GM18498 (cell line): ENCODE measurements around the gene CD8A.
"Not testable (repeated sequence)": the region's sequence is repeated elsewhere in the genome, so short reads cannot be mapped to it uniquely, and the experiment has no call there.

Source experiments
- ATAC-seq: cut with Tn5 transposase; IDR thresholded peaks from one replicate; pipeline ENCODE4 v1.9.1; 2021; ENCODE audit warnings: mild to moderate bottlenecking, moderate library complexity; ENCODE audit not compliant: unreplicated experiment

The CD8A gene

DNA sequence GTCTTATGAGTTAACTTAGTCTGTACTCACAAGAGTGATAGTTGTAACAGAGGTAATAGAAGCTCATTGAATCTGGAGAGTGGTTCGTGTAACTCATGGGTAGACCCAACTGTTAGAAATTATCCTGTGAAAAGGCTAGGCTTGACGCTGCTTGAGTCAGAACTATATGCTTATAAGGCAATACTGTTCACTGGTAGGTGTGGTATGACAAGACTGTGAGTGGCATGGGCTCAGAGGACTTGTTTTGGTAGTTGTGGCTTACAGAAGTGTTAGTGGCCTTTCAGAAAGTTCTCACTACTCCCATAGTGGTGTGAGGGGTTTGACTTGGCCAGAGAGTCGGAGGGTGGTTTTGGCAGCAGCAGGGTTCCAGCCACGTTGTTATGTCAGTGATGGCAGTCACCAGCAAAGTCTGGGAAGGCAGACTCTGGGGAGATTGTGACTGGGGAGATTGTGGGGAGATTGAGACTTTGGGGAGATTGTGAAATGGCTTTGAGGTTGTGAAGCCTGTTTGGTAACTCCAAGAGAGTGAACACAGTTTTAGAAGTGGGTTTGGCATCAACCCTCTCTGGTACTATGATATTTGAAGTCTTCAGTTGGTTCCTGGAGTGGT lies 48.7 kb downstream of the CD8A start:
- not testable (repeated sequence) for ATAC-seq

DNA sequence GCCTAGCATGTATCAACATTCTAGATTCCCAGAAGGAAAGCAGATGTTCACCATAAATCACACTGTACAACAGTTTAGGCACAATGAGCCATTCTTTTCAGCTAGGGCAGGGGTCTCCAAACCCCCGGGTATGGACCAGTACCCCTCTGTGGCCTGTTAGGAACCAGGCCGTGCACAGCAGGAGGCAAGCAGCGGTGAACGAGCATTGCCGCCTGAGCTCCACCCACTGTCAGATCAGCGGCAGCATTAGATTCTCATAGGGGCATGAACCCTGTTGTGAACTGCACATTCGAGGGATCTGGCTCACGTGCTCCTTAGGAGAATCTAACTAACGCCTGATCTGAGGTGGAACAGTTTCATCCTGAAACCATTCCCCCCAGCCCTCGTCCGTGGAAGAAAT lies 50.8 kb downstream of the CD8A start:
- ATAC-seq = not testable (repeated sequence)

DNA sequence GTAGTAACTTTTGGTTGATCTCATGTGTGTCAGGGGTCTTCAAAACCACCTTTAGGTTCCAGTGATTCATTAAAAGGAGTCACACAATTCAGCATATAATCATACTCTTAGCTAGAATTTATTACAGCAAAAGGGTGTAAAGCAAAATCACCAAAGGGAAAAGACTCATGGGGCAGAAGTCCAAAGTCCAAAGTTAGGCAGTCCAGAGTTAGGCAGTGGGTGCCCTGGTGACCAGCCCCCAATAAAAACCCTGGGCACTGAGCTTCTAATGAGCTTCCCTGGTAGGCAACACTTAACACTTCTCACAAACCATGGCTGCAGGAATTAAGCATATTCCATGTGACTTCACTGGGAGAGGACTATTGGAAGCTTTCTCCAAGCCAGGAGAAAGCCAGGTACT lies 51.2 kb downstream of the CD8A start:
- not testable (repeated sequence) for ATAC-seq

- ATAC-seq = not testable (repeated sequence)
Observed at GRCh38 chr2:86734896-86735295, 55.8 kb downstream of the CD8A start.
